Measurements from ENCODE around the gene BUD31.
"Not testable (repeated sequence)": the region's sequence is repeated elsewhere in the genome, so short reads cannot be mapped to it uniquely, and the experiment has no call there.

Gene BUD31

GRCh38 chr7:99404235-99404976 is 4.4 kb upstream of the BUD31 start:
- H3K36me3 ChIP-seq (ENCODE audit: control insufficient read depth, insufficient read depth, low read length): peaks cover 59% of the 10 kb centered on the region
- no peaks in the 10 kb centered on the region for H3K9me3 ChIP-seq (ENCODE audit: control insufficient read depth, insufficient read depth, low read depth, low read length)
- no peak overlapping the region for H3K9ac ChIP-seq (ENCODE audit: low read length)

DNA sequence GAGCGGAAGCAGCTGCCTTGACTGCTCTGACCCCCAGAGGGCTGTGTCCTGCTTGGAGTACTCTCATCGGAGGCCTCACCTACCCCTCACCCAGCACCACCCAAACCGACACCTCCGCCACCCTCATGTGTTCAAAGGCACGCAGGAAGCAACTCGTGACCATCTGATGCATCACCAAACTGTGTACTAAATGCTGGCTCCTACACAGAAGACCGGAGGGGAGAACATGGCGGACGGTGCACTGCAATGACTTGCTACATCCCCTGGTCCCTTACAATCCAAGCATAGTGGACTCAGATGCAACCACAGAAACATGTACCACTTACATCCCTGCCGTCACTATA is 3.8 kb upstream of the BUD31 start:
- no peak overlapping the region for H3K9ac ChIP-seq (ENCODE audit: low read length)
- no peak overlapping the region for H3K4me3 ChIP-seq (ENCODE audit: low read depth, low read length)
- peaks cover 54% of the 10 kb centered on the region for H3K36me3 ChIP-seq (ENCODE audit: control insufficient read depth, insufficient read depth, low read length)
- no peak overlapping the region for H3K27ac ChIP-seq (ENCODE audit: low read depth, low read length)
- no peaks in the 10 kb centered on the region for H3K9me3 ChIP-seq (ENCODE audit: control insufficient read depth, insufficient read depth, low read depth, low read length)
- peaks cover 12% of the 10 kb centered on the region for H3K4me1 ChIP-seq (ENCODE audit: control insufficient read depth, insufficient read depth, low read length)
- H3K27me3 ChIP-seq (ENCODE audit: control insufficient read depth, insufficient read depth, low read length): no peaks in the 10 kb centered on the region

More at GRCh38 chr7:99404235-99404976, 4.4 kb upstream of the BUD31 start:
- H3K4me1 ChIP-seq (ENCODE audit: control insufficient read depth, insufficient read depth, low read length): peaks cover 12% of the 10 kb centered on the region
- no peak overlapping the region for H3K4me3 ChIP-seq (ENCODE audit: low read depth, low read length)
- no peak overlapping the region for H3K27ac ChIP-seq (ENCODE audit: low read depth, low read length)
- H3K27me3 ChIP-seq (ENCODE audit: control insufficient read depth, insufficient read depth, low read length): no peaks in the 10 kb centered on the region

- peak overlapping the region; percentile 86; the same call in 1 of the 2 replicates for H3K4me3 ChIP-seq (ENCODE audit: low read depth, low read length)
- peak overlapping the region; percentile 5 for H3K9ac ChIP-seq (ENCODE audit: low read length)
- H3K9me3 ChIP-seq (ENCODE audit: control insufficient read depth, insufficient read depth, low read depth, low read length): no peaks in the 10 kb centered on the region
- no peak overlapping the region for H3K27ac ChIP-seq (ENCODE audit: low read depth, low read length)
- peaks cover 51% of the 10 kb centered on the region for H3K36me3 ChIP-seq (ENCODE audit: control insufficient read depth, insufficient read depth, low read length)
- H3K4me1 ChIP-seq (ENCODE audit: control insufficient read depth, insufficient read depth, low read length): peaks cover 12% of the 10 kb centered on the region
- H3K27me3 ChIP-seq (ENCODE audit: control insufficient read depth, insufficient read depth, low read length): no peaks in the 10 kb centered on the region
Observed at GRCh38 chr7:99406557-99406956, 2.2 kb upstream of the BUD31 start.

DNA sequence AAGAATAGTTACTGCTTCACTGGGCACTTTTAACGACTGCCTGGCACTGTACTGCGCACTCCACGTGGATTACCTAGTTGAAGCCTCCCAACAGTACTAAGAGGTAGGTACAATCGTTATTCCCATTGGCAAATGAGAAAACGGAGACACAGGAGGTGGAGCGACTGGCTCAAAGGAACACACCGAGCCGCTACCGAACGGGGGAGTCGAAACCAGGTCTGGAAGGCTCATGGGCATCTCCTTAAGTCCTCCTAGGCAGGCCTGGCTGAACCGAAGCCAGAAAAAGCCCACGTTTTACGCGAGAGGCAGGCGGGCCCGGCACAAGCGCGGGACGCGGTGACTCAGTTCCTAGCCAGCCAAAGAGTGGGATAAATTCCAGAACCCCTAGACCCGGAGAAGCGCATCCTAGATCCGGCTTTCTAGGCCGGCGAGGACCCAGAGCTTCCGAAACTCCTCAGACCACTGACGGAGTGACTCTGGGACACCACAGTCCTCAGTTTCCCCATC is 844 bp upstream of the BUD31 start:
- H3K9me3 ChIP-seq (ENCODE audit: control insufficient read depth, insufficient read depth, low read depth, low read length): no peaks in the 10 kb centered on the region
- H3K4me1 ChIP-seq (ENCODE audit: control insufficient read depth, insufficient read depth, low read length): peaks cover 12% of the 10 kb centered on the region
- peak overlapping the region; percentile 86 for H3K4me3 ChIP-seq (ENCODE audit: low read depth, low read length)
- H3K36me3 ChIP-seq (ENCODE audit: control insufficient read depth, insufficient read depth, low read length): peaks cover 51% of the 10 kb centered on the region
- H3K27me3 ChIP-seq (ENCODE audit: control insufficient read depth, insufficient read depth, low read length): no peaks in the 10 kb centered on the region
- peak overlapping the region; percentile 100 for H3K9ac ChIP-seq (ENCODE audit: low read length)
- peak overlapping the region; percentile 100 for H3K27ac ChIP-seq (ENCODE audit: low read depth, low read length)

GRCh38 chr7:99409192-99409572 is 413 bp downstream of the BUD31 start:
- Histone ChIP-seq H3K4me1 (ENCODE audit: control insufficient read depth, insufficient read depth, low read length) (peaks cover 12% of the 10 kb centered on the region), H3K27ac (ENCODE audit: low read depth, low read length) (peak overlapping the region; percentile 100), H3K27me3 (ENCODE audit: control insufficient read depth, insufficient read depth, low read length) (no peaks in the 10 kb centered on the region), H3K9ac (ENCODE audit: low read length) (peak overlapping the region; percentile 100), H3K36me3 (ENCODE audit: control insufficient read depth, insufficient read depth, low read length) (peaks cover 49% of the 10 kb centered on the region), H3K9me3 (ENCODE audit: control insufficient read depth, insufficient read depth, low read depth, low read length) (no peaks in the 10 kb centered on the region), H3K4me3 (ENCODE audit: low read depth, low read length) (peak overlapping the region; percentile 86)

DNA sequence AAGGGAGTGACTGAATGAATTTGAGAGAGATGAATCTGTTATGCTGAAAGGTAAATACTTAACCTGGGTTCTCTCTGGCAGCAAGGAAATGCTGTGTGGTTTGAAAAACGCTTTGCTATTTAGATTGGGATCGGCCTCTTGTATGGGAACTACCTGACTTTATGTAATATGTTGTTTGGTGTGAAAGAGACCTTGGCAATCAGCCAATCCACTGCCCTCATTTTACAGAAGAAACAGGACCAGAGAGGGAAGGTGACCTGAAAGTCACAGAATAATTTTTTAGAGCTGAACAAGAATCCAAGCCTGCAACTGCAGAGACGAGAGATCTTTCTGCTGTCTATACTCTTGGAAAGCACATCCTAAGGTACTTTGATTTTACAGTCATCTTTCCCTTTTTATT is 1.0 kb downstream of the BUD31 start:
- H3K27ac ChIP-seq (ENCODE audit: low read depth, low read length): no peak overlapping the region; the same call in 1 of the 2 replicates
- H3K4me3 ChIP-seq (ENCODE audit: low read depth, low read length): peak overlapping the region; percentile 86
- peaks cover 12% of the 10 kb centered on the region for H3K4me1 ChIP-seq (ENCODE audit: control insufficient read depth, insufficient read depth, low read length)
- peaks cover 49% of the 10 kb centered on the region for H3K36me3 ChIP-seq (ENCODE audit: control insufficient read depth, insufficient read depth, low read length)
- peak overlapping the region; percentile 100 for H3K9ac ChIP-seq (ENCODE audit: low read length)
- no peaks in the 10 kb centered on the region for H3K9me3 ChIP-seq (ENCODE audit: control insufficient read depth, insufficient read depth, low read depth, low read length)
- no peaks in the 10 kb centered on the region for H3K27me3 ChIP-seq (ENCODE audit: control insufficient read depth, insufficient read depth, low read length)

DNA sequence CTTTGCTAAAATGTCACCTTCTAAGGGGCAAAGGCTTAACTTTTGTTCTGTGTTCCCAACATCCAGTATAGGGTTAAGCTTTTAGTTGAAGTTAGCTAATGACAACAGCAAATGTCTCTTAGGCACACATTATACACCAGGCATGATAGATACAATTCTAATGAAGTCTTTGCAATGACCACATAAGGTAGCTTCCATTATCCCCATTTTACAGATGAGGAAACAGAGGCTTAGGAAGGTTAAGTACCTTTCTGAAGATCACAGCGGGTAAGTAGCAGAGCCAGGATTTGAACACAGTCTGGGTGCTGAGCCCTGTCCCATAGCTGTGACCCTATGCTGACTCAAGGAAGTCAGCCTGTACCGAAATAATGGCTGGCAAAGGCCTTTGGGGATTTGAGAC is 1.9 kb downstream of the BUD31 start:
- Histone ChIP-seq H3K4me3 (ENCODE audit: low read depth, low read length) (no peak overlapping the region), H3K4me1 (ENCODE audit: control insufficient read depth, insufficient read depth, low read length) (peaks cover 12% of the 10 kb centered on the region), H3K27ac (ENCODE audit: low read depth, low read length) (no peak overlapping the region), H3K36me3 (ENCODE audit: control insufficient read depth, insufficient read depth, low read length) (peaks cover 49% of the 10 kb centered on the region), H3K9ac (ENCODE audit: low read length) (no peak overlapping the region), H3K27me3 (ENCODE audit: control insufficient read depth, insufficient read depth, low read length) (no peaks in the 10 kb centered on the region), H3K9me3 (ENCODE audit: control insufficient read depth, insufficient read depth, low read depth, low read length) (no peaks in the 10 kb centered on the region)

GRCh38 chr7:99415513-99416127 is 6.9 kb downstream of the BUD31 start:
- H3K9me3 ChIP-seq (ENCODE audit: control insufficient read depth, insufficient read depth, low read depth, low read length); H3K4me1 ChIP-seq (ENCODE audit: control insufficient read depth, insufficient read depth, low read length); H3K27me3 ChIP-seq (ENCODE audit: control insufficient read depth, insufficient read depth, low read length); H3K27ac ChIP-seq (ENCODE audit: low read depth, low read length); H3K9ac ChIP-seq (ENCODE audit: low read length); H3K4me3 ChIP-seq (ENCODE audit: low read depth, low read length): not testable (repeated sequence)
- peaks cover 92% of the 10 kb centered on the region for H3K36me3 ChIP-seq (ENCODE audit: control insufficient read depth, insufficient read depth, low read length)

- H3K27me3 ChIP-seq (ENCODE audit: control insufficient read depth, insufficient read depth, low read length): no peaks in the 10 kb centered on the region
- no peak overlapping the region for H3K4me3 ChIP-seq (ENCODE audit: low read depth, low read length)
- no peak overlapping the region for H3K27ac ChIP-seq (ENCODE audit: low read depth, low read length)
- no peak overlapping the region for H3K9ac ChIP-seq (ENCODE audit: low read length)
- H3K9me3 ChIP-seq (ENCODE audit: control insufficient read depth, insufficient read depth, low read depth, low read length): no peaks in the 10 kb centered on the region
- no peaks in the 10 kb centered on the region for H3K4me1 ChIP-seq (ENCODE audit: control insufficient read depth, insufficient read depth, low read length)
- peaks cover 90% of the 10 kb centered on the region for H3K36me3 ChIP-seq (ENCODE audit: control insufficient read depth, insufficient read depth, low read length)
Observed at GRCh38 chr7:99418260-99418659, 9.5 kb downstream of the BUD31 start.

- Histone ChIP-seq H3K4me1 (ENCODE audit: control insufficient read depth, insufficient read depth, low read length) (no peaks in the 10 kb centered on the region), H3K36me3 (ENCODE audit: control insufficient read depth, insufficient read depth, low read length) (peaks cover 92% of the 10 kb centered on the region), H3K9me3 (ENCODE audit: control insufficient read depth, insufficient read depth, low read depth, low read length) (no peaks in the 10 kb centered on the region), H3K27ac (ENCODE audit: low read depth, low read length) (no peak overlapping the region), H3K9ac (ENCODE audit: low read length) (no peak overlapping the region), H3K4me3 (ENCODE audit: low read depth, low read length) (no peak overlapping the region), H3K27me3 (ENCODE audit: control insufficient read depth, insufficient read depth, low read length) (no peaks in the 10 kb centered on the region)
Observed at GRCh38 chr7:99419323-99420021, 10.7 kb downstream of the BUD31 start.

DNA sequence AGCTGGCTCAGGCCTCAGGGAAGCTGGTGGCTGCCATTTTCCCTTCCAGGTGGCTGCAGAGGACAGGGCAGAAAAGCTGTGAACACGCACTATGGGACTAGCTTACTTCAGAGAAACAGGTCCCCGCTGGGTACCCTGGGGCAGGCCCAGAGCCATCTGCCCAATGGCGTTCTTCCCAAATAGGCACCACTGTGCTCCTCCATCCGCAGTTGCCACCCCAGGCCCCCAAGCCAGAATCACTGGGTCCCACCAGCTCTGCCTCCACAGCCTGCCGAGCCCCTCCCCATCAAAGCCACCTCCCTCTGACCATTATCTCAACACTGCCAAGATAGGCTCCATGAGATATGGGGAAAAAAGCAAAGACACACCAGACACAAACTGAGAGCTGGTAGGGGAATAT is 11.4 kb downstream of the BUD31 start:
- Histone ChIP-seq H3K36me3 (ENCODE audit: control insufficient read depth, insufficient read depth, low read length) (peaks cover 92% of the 10 kb centered on the region), H3K27ac (ENCODE audit: low read depth, low read length) (no peak overlapping the region), H3K9me3 (ENCODE audit: control insufficient read depth, insufficient read depth, low read depth, low read length) (no peaks in the 10 kb centered on the region), H3K4me1 (ENCODE audit: control insufficient read depth, insufficient read depth, low read length) (no peaks in the 10 kb centered on the region), H3K27me3 (ENCODE audit: control insufficient read depth, insufficient read depth, low read length) (no peaks in the 10 kb centered on the region), H3K4me3 (ENCODE audit: low read depth, low read length) (no peak overlapping the region), H3K9ac (ENCODE audit: low read length) (no peak overlapping the region)

Data from HUES6 (cell line).